ENCODE results near the gene DNAJB6. TPM values are rescaled to one million over a fixed set of nuclear protein-coding genes. Genes with fewer than 3 reads are reported as not detected.

Gene DNAJB6
- total and polyA plus RNA-seq, 2 of the 4 experiments (the other 2 are of a cell fraction), result 93.4 to 165 TPM

DNA sequence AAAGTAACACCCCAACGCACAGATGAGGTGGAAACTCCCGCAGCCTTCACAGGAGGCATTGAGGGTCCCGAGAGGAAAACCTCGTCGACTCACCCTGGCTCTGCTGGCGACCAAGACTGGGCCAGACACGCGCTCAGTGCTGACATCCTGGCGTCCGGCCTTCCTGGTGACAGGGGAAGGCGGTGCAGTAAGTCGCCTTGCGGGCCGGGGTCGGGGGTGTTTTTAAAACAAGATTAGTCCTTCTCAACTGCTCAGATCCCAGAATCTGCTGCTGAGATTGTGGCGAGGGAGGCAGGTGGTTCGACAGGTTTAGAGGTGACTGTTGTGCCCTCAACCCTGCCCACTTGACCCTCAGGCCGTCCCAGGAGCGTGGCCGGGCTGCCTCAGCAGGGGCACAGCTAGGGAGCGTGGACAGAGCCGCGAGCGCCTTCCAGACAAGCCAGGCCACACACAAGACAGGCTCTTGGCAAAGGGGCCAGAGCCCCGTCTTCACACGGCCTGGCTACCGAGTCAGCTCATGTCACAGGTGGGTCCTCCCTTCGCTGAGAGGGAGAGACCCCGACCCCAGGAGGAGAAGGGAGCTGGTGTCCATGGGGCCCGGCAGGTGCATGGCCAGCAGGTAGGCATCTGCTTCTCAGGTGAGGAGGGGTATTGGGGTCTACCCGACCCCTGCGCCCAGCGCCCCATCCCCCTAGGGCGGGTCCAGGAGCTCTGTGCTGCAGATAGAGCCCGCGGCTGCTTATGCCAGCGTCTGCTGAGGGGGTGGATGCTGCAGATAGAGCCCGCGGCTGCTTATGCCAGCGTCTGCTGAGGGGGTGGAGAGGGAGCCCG lies 81.6 kb downstream of the DNAJB6 start:
- intact Hi-C loops (cut with micrococcal nuclease) (no loop called here), dilution Hi-C loops (cut with HindIII; ENCODE audit: low sequenced_read_pairs, unreplicated experiment) (no loop called here)
- H3K4me3 ChIP-seq (ENCODE audit: insufficient read depth, low read depth, low read length), result no peak overlapping the region

More for the DNA sequence above, 81.6 kb downstream of the DNAJB6 start:
- in situ Hi-C loops (cut with MboI; ENCODE audit: low sequenced_read_pairs), result no loop called here
- Histone ChIP-seq H4K91ac (ENCODE audit: insufficient read depth, low read depth, low read length) (no peak overlapping the region), H3K79me1 (ENCODE audit: low read depth in 1 of 2, low read length in 2 of 2) (peaks cover 21% of the 10 kb centered on the region in 2 experiments), H2AK9ac (replicated peaks; ENCODE audit: low read depth, low read length, poor library complexity) (no peak overlapping the region), H4K5ac (ENCODE audit: low read depth, low read length) (no peak overlapping the region), H3K9me1 (ENCODE audit: insufficient read depth, low read length) (no peaks in the 10 kb centered on the region), H3K27ac (ENCODE audit: insufficient read depth, low read length) (no peak overlapping the region), H3K27me3 (ENCODE audit: control insufficient read depth, insufficient read depth, low read length) (no peaks in the 10 kb centered on the region), H3K18ac (ENCODE audit: low read depth, low read length) (no peak overlapping the region), H2BK15ac (ENCODE audit: low read depth, low read length) (no peak overlapping the region), H4K20me1 (ENCODE audit: insufficient read depth, low read length) (peaks cover 12% of the 10 kb centered on the region; the same call in 1 of the 2 replicates), H3K4ac (ENCODE audit: low read depth, low read length) (no peak overlapping the region), H2AFZ (replicated peaks; ENCODE audit: low read length, poor library complexity) (no peak overlapping the region), H4K8ac (ENCODE audit: low read depth in 2 of 2, low read length in 2 of 2) (no peak overlapping the region), H3K4me2 (ENCODE audit: low read depth, low read length) (no peak overlapping the region), H3K9me3 (ENCODE audit: control insufficient read depth, insufficient read depth, low read length) (no peaks in the 10 kb centered on the region), H2AK5ac (ENCODE audit: low read depth, low read length) (no peak overlapping the region), H3K23ac (ENCODE audit: low read depth, low read length) (no peak overlapping the region), H3K56ac (ENCODE audit: extremely low read depth, insufficient read depth, low read length) (no peak overlapping the region), H2BK20ac (ENCODE audit: low read depth, low read length) (no peak overlapping the region), H3K4me1 (ENCODE audit: control insufficient read depth, insufficient read depth, low read length) (no peaks in the 10 kb centered on the region; the same call in 1 of the 2 replicates), H2BK120ac (ENCODE audit: low read depth, low read length) (no peak overlapping the region), H3K14ac (replicated peaks; ENCODE audit: low read depth, low read length) (no peak overlapping the region), H3K9ac (ENCODE audit: low read depth, low read length) (no peak overlapping the region), H3K36me3 (ENCODE audit: control insufficient read depth, insufficient read depth, low read length) (peaks cover 31% of the 10 kb centered on the region), H2BK5ac (ENCODE audit: low read depth, low read length, poor library complexity, severe bottlenecking) (no peak overlapping the region)
- ChIA-PET CTCF (no interaction called here), POLR2A (ENCODE audit: unreplicated experiment) (no interaction called here)
- no peak for DNase-seq
- TF ChIP-seq MAZ (IDR thresholded peaks at IDR 0.05; ENCODE audit: borderline replicate concordance, low read depth, low read length) (no peak), MAFK (IDR thresholded peaks at IDR 0.05; ENCODE audit: low read depth, low read length) (no peak), CEBPB (IDR thresholded peaks at IDR 0.05; ENCODE audit: low read depth, low read length) (no peak)
- TF ChIP-seq, protein P1, sequence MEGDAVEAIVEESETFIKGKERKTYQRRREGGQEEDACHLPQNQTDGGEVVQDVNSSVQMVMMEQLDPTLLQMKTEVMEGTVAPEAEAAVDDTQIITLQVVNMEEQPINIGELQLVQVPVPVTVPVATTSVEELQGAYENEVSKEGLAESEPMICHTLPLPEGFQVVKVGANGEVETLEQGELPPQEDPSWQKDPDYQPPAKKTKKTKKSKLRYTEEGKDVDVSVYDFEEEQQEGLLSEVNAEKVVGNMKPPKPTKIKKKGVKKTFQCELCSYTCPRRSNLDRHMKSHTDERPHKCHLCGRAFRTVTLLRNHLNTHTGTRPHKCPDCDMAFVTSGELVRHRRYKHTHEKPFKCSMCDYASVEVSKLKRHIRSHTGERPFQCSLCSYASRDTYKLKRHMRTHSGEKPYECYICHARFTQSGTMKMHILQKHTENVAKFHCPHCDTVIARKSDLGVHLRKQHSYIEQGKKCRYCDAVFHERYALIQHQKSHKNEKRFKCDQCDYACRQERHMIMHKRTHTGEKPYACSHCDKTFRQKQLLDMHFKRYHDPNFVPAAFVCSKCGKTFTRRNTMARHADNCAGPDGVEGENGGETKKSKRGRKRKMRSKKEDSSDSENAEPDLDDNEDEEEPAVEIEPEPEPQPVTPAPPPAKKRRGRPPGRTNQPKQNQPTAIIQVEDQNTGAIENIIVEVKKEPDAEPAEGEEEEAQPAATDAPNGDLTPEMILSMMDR (conservative IDR thresholded peaks at IDR 0.05; ENCODE audit: low read depth, low read length), result no peak
- TF ChIP-seq, protein P2, sequence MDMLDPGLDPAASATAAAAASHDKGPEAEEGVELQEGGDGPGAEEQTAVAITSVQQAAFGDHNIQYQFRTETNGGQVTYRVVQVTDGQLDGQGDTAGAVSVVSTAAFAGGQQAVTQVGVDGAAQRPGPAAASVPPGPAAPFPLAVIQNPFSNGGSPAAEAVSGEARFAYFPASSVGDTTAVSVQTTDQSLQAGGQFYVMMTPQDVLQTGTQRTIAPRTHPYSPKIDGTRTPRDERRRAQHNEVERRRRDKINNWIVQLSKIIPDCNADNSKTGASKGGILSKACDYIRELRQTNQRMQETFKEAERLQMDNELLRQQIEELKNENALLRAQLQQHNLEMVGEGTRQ (IDR thresholded peaks at IDR 0.05; ENCODE audit: low read depth, low read length), result no peak
- no peak for ATAC-seq (ENCODE audit: low read depth)
- WGBS, 2 experiments (ENCODE audit: extremely low coverage in 2 of 2, insufficient read length in 1 of 2), result 98% methylated on average over 15 of the region's 41 CpGs; no CpG with 5 or more reads in 1 of the 2 experiments
- BruUV-seq (replicated peaks), result no TSS peak

Measured in IMR-90 (cell line).